ENCODE measurements around the gene POU4F3. TPM values are rescaled to one million over a fixed set of nuclear protein-coding genes. Genes with fewer than 3 reads are reported as not detected.

Gene POU4F3
- total and polyA plus RNA-seq, 8 donors, result not detected

DNA sequence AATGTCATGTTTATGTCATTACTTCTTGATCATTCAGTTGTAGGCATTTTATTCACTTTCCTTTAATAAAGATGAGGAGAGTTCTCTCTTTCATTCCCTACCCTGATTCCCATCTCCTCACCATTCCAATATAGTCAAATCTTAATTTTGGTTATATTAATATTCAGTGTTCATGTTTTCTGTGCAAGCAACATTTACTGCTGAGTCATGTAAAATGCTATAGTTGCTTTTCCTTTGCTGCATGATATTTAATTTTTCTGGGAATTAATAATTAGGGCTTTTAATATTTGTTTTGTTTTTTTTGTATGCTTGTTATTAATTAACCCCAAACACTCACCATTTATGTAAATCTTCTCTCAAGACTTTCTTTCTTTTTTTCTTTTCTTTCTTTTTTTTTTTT lies 18.5 kb downstream of the POU4F3 start:
- Histone ChIP-seq H3K27ac (no peak overlapping the region), H3K4me3 (no peak overlapping the region), H3K27me3 (peaks cover 0 to 6% (median 0%) of the 10 kb centered on the region in 4 donors), H3K4me1 (no peaks in the 10 kb centered on the region), H3K9me3 (no peaks in the 10 kb centered on the region), H3K36me3 (no peaks in the 10 kb centered on the region)
- DNase-seq, result no peak
- intact Hi-C loops (cut with DNase I), result no loop called here
- no peak for ATAC-seq
- no peak for TF ChIP-seq CTCF (IDR thresholded peaks at IDR 0.05)
- no peak for FAIRE-seq

- no peak for ATAC-seq
- no peak for FAIRE-seq
- no peaks in the 10 kb centered on the region for H3K4me1 ChIP-seq
- no peak overlapping the region for H3K27ac ChIP-seq
- H3K9me3 ChIP-seq, result no peaks in the 10 kb centered on the region
- DNase-seq, result no peak
- H3K36me3 ChIP-seq, result no peaks in the 10 kb centered on the region
- peaks cover 0 to 6% (median 0%) of the 10 kb centered on the region in 4 donors for H3K27me3 ChIP-seq
- WGBS, 2 donors, result 28 to 38% methylated on average over 5 of the region's 5 CpGs
- intact Hi-C loops (cut with DNase I), result no loop called here
- TF ChIP-seq CTCF (IDR thresholded peaks at IDR 0.05), result no peak
- H3K4me3 ChIP-seq, result no peak overlapping the region
These were observed 21.2 kb downstream of the POU4F3 start for GRCh38 chr5:146359836-146360235.

DNA sequence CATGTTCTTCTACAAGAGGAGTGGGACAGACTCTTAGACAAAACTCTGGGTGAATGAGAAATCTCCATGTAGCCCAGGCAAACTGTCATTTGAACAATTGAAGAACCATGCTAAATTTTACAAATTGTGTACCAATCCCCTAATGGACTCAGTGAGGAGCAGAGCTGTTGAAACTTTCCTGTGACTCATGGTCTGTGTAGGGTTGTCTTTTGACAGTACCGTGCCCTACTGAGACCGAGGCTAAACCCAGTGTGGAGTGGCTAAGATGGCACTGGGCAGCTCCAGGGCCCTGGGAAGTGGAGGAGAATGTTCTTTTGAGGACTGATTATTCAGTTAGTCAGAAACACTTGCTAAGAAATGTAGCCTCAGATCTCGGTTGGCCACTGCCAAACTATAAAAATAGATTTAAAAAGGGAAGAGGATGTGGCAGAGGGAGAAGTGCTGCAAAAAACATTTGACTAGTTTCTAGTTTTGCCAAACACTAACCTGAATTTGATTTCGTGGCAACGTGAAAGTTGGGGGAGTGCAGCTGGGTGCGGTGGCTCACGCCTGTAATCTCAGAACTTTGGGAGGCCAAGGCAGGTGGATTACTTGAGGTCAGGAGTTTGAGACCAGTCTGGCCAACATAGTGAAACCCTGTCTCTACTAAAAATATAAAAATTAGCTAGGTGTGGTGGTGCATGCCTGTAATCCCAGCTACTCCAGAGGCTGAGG lies 24.7 kb downstream of the POU4F3 start:
- TF ChIP-seq CTCF (IDR thresholded peaks at IDR 0.05), result no peak
- DNase-seq, result no peak
- no peak overlapping the region for H3K27ac ChIP-seq
- no peak for ATAC-seq
- H3K4me1 ChIP-seq, result no peaks in the 10 kb centered on the region
- no peaks in the 10 kb centered on the region for H3K9me3 ChIP-seq
- H3K27me3 ChIP-seq, result peaks cover 0 to 6% (median 0%) of the 10 kb centered on the region in 4 donors
- no peak overlapping the region for H3K4me3 ChIP-seq
- 65 to 68% methylated on average over 7 of the region's 7 CpGs for WGBS, 2 donors
- intact Hi-C loops (cut with DNase I), result no loop called here
- no peaks in the 10 kb centered on the region for H3K36me3 ChIP-seq
- no peak for FAIRE-seq

GRCh38 chr5:146365618-146366017 lies 27.0 kb downstream of the POU4F3 start:
- Histone ChIP-seq H3K27ac (no peak overlapping the region), H3K36me3 (no peaks in the 10 kb centered on the region), H3K4me3 (no peak overlapping the region), H3K4me1 (no peaks in the 10 kb centered on the region), H3K9me3 (no peaks in the 10 kb centered on the region), H3K27me3 (peaks cover 0 to 3% (median 0%) of the 10 kb centered on the region in 4 donors)
- TF ChIP-seq CTCF (IDR thresholded peaks at IDR 0.05), result no peak
- ATAC-seq (no peak), DNase-seq (no peak), FAIRE-seq (no peak)
- 17 to 23% methylated on average over 2 of the region's 2 CpGs for WGBS, 2 donors
- intact Hi-C loops (cut with DNase I), result no loop called here

GRCh38 chr5:146366904-146367303 lies 28.3 kb downstream of the POU4F3 start:
- Histone ChIP-seq H3K4me1 (no peaks in the 10 kb centered on the region), H3K36me3 (no peaks in the 10 kb centered on the region), H3K9me3 (no peaks in the 10 kb centered on the region), H3K27ac (no peak overlapping the region), H3K27me3 (no peaks in the 10 kb centered on the region), H3K4me3 (no peak overlapping the region)
- DNase-seq (no peak), ATAC-seq (no peak), FAIRE-seq (no peak)
- 62 to 66% methylated on average over 1 of the region's 1 CpG for WGBS, 2 donors
- no peak for TF ChIP-seq CTCF (IDR thresholded peaks at IDR 0.05)
- intact Hi-C loops (cut with DNase I), result no loop called here
